HepG2 (cell line): ENCODE data around the gene EVC. TPM values are rescaled to one million over a fixed set of nuclear protein-coding genes. Genes with fewer than 3 reads are reported as not detected.

ENCODE experiments used
- ATAC-seq: fragments of 200-7000 bp; cut with Tn5 transposase; 3 replicates; pipeline ENCODE4 v1.9.1; 2020; ENCODE audit warnings: mild to moderate bottlenecking, moderate library complexity
- BruUV-seq: library from RNA; stranded (reverse); fragments of 400-500 nt; replicated peaks from 2 replicates; lab custom pipeline; 2021; lab: Mats Ljungman, UMichigan
- CTCF ChIA-PET: fragments of 300-600 bp; formaldehyde crosslinking; extraction: SDS; loops from one replicate; lab custom pipeline; 2021; ENCODE audit warnings: low total read pairs, inconsistent platforms, low intra/inter-chr PET ratio; lab: Yijun Ruan, JAX
- POLR2A ChIA-PET: fragments of 350-600 bp; sonication (Branson Sonifier 250); formaldehyde crosslinking; loops from one replicate; lab custom pipeline; 2020; ENCODE audit warnings: antibody characterized with exemption, inconsistent platforms; lab: Yijun Ruan, JAX
- DNase-seq: peaks from one replicate; pipeline ENCODE4 v3.0.0-alpha.2; 2015; ENCODE audit warnings: low spot score
- FAIRE-seq: peaks from 3 replicates; lab custom pipeline; 2011; peaks lifted over from hg19 to GRCh38; lab: Jason Lieb, UNC
- H2AFZ ChIP-seq: one replicate; pipeline ENCODE4 v1.6.1; 2011; ENCODE audit warnings: low read length, inconsistent platforms
- H3K27ac ChIP-seq: fragments of 300-600 bp; 3 replicates; pipeline ENCODE4 v1.8.0; 2011; ENCODE audit warnings: mixed run types, mild to moderate bottlenecking, mixed read lengths, low read length, inconsistent platforms; ENCODE audit not compliant: insufficient read depth; ENCODE audit errors: extremely low read length
- H3K27me3 ChIP-seq, 2 experiments: fragments of 200-600 bp in 1 of 2; 2 replicates in 1 of 2; 3 replicates in 1 of 2; pipeline versions ENCODE4 v1.6.0 to v1.8.0; 2011; ENCODE audit warnings: low read length in 2 of 2, mild to moderate bottlenecking in 2 of 2, moderate library complexity in 2 of 2, inconsistent platforms in 1 of 2; ENCODE audit not compliant: insufficient read depth in 2 of 2, control insufficient read depth in 1 of 2
- H3K36me3 ChIP-seq, 2 experiments: fragments of 200-600 bp in 1 of 2; replicated peaks in 1 of 2; 2 replicates in 1 of 2; 3 replicates in 1 of 2; pipeline versions ENCODE4 v1.5.1 to v1.8.0; 2011; ENCODE audit warnings: low read length in 2 of 2, inconsistent platforms in 1 of 2; ENCODE audit not compliant: insufficient read depth in 2 of 2, control insufficient read depth in 1 of 2
- H3K4me1 ChIP-seq: 2 replicates; pipeline ENCODE4 v1.5.1; 2012; ENCODE audit warnings: low read length, inconsistent platforms; ENCODE audit not compliant: insufficient read depth
- H3K4me2 ChIP-seq: 2 replicates; pipeline ENCODE4 v1.6.0; 2011; ENCODE audit warnings: low read depth, low read length, inconsistent platforms
- H3K4me3 ChIP-seq, 3 experiments: fragments of 200-600 bp in 1 of 3; sonication (generic), shearing (Covaris generic) in 1 of 3; replicated peaks in 1 of 3; 2 replicates each; pipeline ENCODE4 v1.5.1; 2011 to 2016; ENCODE audit warnings: low read length in 3 of 3, inconsistent platforms in 2 of 3, low read depth in 2 of 3, mild to moderate bottlenecking in 2 of 3, control low read depth in 1 of 3, mixed read lengths in 1 of 3; ENCODE audit not compliant: insufficient read depth in 1 of 3
- H3K79me2 ChIP-seq: one replicate; pipeline ENCODE4 v1.6.1; 2011; ENCODE audit warnings: low read length, inconsistent platforms; ENCODE audit not compliant: insufficient read depth
- H3K9ac ChIP-seq: 2 replicates; pipeline ENCODE4 v1.6.0; 2011; ENCODE audit warnings: mild to moderate bottlenecking, low read depth, low read length, inconsistent platforms; ENCODE audit not compliant: insufficient read depth
- H3K9me3 ChIP-seq: 2 replicates; pipeline ENCODE4 v1.5.1; 2012; ENCODE audit warnings: mild to moderate bottlenecking, low read length
- H4K20me1 ChIP-seq: 2 replicates; pipeline ENCODE4 v1.6.0; 2011; ENCODE audit warnings: inconsistent platforms, mild to moderate bottlenecking, low read length, moderate library complexity; ENCODE audit not compliant: insufficient read depth
- HIVEP1 ChIP-seq: sonication (generic); formaldehyde crosslinking; IDR thresholded peaks from 2 replicates; pipeline ENCODE4 v1.4.0; 2020; ENCODE audit warnings: mild to moderate bottlenecking, missing genetic modification reagents
- PRDM10 ChIP-seq: sonication (generic); formaldehyde crosslinking; IDR thresholded peaks from 2 replicates; pipeline ENCODE4 v1.4.0; 2020; ENCODE audit warnings: low read depth, missing genetic modification reagents
- SCMH1 ChIP-seq: sonication (generic); formaldehyde crosslinking; IDR thresholded peaks from 2 replicates; pipeline ENCODE4 v1.9.0; 2021; ENCODE audit warnings: missing genetic modification reagents, mild to moderate bottlenecking, borderline replicate concordance
- ZC3H13 ChIP-seq: sonication (generic); formaldehyde crosslinking; IDR thresholded peaks from 2 replicates; pipeline ENCODE4 v1.8.1; 2023; ENCODE audit warnings: mild to moderate bottlenecking, missing genetic modification reagents, moderate library complexity
- ZFX ChIP-seq: sonication (generic); formaldehyde crosslinking; IDR thresholded peaks from 2 replicates; pipeline ENCODE4 v1.4.0; 2020; ENCODE audit warnings: mild to moderate bottlenecking, low read depth, missing genetic modification reagents, moderate library complexity
- ZNF546 ChIP-seq: sonication (generic); formaldehyde crosslinking; conservative IDR thresholded peaks from 2 replicates; pipeline ENCODE4 v1.8.1; 2023; ENCODE audit warnings: mild to moderate bottlenecking, missing genetic modification reagents
- ZNF598 ChIP-seq: sonication (generic); formaldehyde crosslinking; IDR thresholded peaks from 2 replicates; pipeline ENCODE4 v1.5.1; 2020; ENCODE audit warnings: mild to moderate bottlenecking, missing genetic modification reagents, borderline replicate concordance
- ZNF629 ChIP-seq: sonication (generic); formaldehyde crosslinking; conservative IDR thresholded peaks from 2 replicates; pipeline ENCODE4 v1.5.0; 2020; ENCODE audit warnings: missing genetic modification reagents
- WGBS: methylation state at CpG from one replicate; pipeline ENCODE4 v1.1.6; 2017; ENCODE audit warnings: low lambda C conversion rate; 5-methylcytosine and 5-hydroxymethylcytosine counted together
- in situ Hi-C: cut with HindIII; loops from 2 replicates; pipeline ENCODE4 v1.10.0; 2017; ENCODE audit warnings: low pct_unique_long_range_greater_than_20kb; ENCODE audit not compliant: extremely low pct_ligation_motif_present
- intact Hi-C: fragments of 100-400 bp; cut with micrococcal nuclease; formaldehyde crosslinking; loops from one replicate; pipeline ENCODE4 v1.10.0; 2022; ENCODE audit not compliant: unreplicated experiment
- polyA plus RNA-seq, 8 experiments: library from polyadenylated mRNA; depleted of rRNA in 3 of 8; stranded (reverse) in 7 of 8; unstranded in 1 of 8; fragments of >200 nt; fragmentation: Illumina TruSeq in 4 of 8; extraction: Trizol in 4 of 8; gene quantifications; 2 replicates each; pipeline versions ENCODE4 v1.2.1 to v1.2.3, GENCODE V29; 2011 to 2016; ENCODE audit warnings: low read depth in 4 of 8, missing spikeins in 1 of 8, mixed read lengths in 1 of 8; ENCODE audit not compliant: insufficient read depth in 1 of 8
- total RNA-seq, 5 experiments: library from RNA; depleted of rRNA; stranded (reverse); fragments of >200 nt; fragmentation: Illumina TruSeq; extraction: Trizol; gene quantifications; 2 replicates each; pipeline ENCODE4 v1.2.3, GENCODE V29; 2016; ENCODE audit warnings: low read depth in 1 of 5
- TF ChIP-seq, protein P1 (sequence below): sonication (generic); formaldehyde crosslinking; IDR thresholded peaks from 2 replicates; pipeline ENCODE4 v1.4.0; 2020; ENCODE audit warnings: mild to moderate bottlenecking, missing genetic modification reagents

The EVC gene
- total and polyA plus RNA-seq, 2 of the 13 experiments (the other 11 are each of a cell fraction or from before 2014, with no cell fraction given): 3.1 to 4.9 TPM

DNA sequence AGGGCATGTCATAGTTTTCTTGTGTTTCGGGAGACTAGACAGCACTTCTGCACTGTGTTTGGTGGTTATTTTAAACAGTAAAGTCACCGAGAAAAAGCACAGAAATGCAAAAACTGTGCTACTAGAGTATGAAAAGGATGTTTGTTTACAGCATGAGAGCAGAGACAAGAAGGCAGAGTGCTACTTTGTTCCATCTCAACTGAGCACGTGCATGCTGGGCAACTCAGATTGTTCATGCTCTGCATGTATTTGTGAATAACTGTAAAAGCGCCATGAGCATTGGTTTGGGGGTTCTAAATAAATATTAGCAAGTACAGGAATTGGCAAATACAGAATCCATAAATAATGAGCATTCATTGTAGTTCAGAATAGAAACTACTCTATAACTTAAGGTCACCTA lies 7.4 kb downstream of the EVC start:
- no peak overlapping the region for H3K9ac ChIP-seq
- no peak overlapping the region for H2AFZ ChIP-seq
- FAIRE-seq: no peak
- intact Hi-C loops: no loop called here
- H3K27me3 ChIP-seq: no peaks in the 10 kb centered on the region; a peak in 1 of 5 replicates
- WGBS: 73% methylated on average over 4 of the region's 4 CpGs
- peaks cover 1 to 14% of the 10 kb centered on the region in 2 experiments; a peak in 3 of 5 replicates for H3K36me3 ChIP-seq
- peaks cover 78% of the 10 kb centered on the region for H3K4me1 ChIP-seq
- H3K9me3 ChIP-seq: peaks cover 7% of the 10 kb centered on the region
- H3K79me2 ChIP-seq: peaks cover 3% of the 10 kb centered on the region
- H3K27ac ChIP-seq: peak overlapping the region; percentile 64
- BruUV-seq: no TSS peak
- H4K20me1 ChIP-seq: no peaks in the 10 kb centered on the region
- peak; percentile 30; the same call in 1 of the 2 replicates for TF ChIP-seq ZNF629
- TF ChIP-seq HIVEP1 (CRISPR knock-in tag): no peak
- TF ChIP-seq ZFX: no peak
- CTCF ChIA-PET: no interaction called here
- POLR2A ChIA-PET: no interaction called here
- in situ Hi-C loops: no loop called here
- H3K4me3 ChIP-seq: no peak overlapping the region
- no peak overlapping the region for H3K4me2 ChIP-seq
- DNase-seq: no peak
- ATAC-seq: no peak

DNA sequence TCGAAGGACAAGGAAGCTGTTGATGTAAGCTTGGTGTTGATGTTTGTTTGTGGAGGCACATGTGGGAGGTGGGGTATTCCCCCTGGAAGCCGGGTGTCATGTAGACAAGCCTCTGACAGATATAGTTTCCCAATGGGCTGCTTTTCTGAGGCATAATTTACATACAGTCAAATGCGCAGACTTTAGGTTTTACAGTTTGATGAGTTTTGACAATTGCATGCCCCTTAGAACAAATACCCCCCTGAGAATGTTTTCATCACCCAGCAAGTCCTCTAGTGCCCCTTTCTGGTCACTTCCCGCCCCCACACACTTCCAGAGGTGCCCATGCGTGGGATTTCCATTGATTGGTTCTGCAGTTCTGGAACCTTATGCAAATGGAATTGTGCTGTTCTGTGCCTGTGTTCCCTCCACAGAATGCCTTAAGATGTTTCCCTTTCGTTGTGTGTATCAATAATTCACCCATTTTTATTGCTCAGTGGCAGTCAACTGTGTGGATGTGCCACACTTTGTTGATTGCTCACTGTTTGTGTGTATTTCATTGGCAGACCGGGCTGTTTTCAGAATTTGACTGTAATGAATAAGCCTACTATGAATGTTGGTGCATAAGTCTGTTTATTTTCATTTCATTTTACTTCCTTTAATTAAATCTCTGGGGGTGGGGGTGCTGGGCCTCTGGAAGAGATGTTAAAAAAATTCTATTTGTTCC lies 8.5 kb downstream of the EVC start:
- FAIRE-seq (no peak), ATAC-seq (no peak), DNase-seq (no peak)
- Histone ChIP-seq H3K9me3 (peaks cover 7% of the 10 kb centered on the region), H3K79me2 (peaks cover 3% of the 10 kb centered on the region), H4K20me1 (no peaks in the 10 kb centered on the region), H3K27me3 (no peaks in the 10 kb centered on the region; a peak in 1 of 5 replicates), H3K27ac (no peak overlapping the region), H3K9ac (no peak overlapping the region), H3K4me2 (no peak overlapping the region), H3K4me3 (no peak overlapping the region), H3K4me1 (peaks cover 89% of the 10 kb centered on the region), H3K36me3 (peaks cover 4 to 20% of the 10 kb centered on the region in 2 experiments; a peak in 3 of 5 replicates), H2AFZ (no peak overlapping the region)
- ChIA-PET CTCF (no interaction called here), POLR2A (no interaction called here)
- WGBS: 91% methylated on average over 7 of the region's 7 CpGs
- in situ Hi-C loops: no loop called here
- intact Hi-C loops: no loop called here
- no TSS peak for BruUV-seq
- TF ChIP-seq ZC3H13 (no peak), SCMH1 (CRISPR knock-in tag) (no peak), PRDM10 (CRISPR knock-in tag) (no peak), ZNF598 (CRISPR knock-in tag) (no peak), ZNF546 (no peak)
- TF ChIP-seq, protein P1, sequence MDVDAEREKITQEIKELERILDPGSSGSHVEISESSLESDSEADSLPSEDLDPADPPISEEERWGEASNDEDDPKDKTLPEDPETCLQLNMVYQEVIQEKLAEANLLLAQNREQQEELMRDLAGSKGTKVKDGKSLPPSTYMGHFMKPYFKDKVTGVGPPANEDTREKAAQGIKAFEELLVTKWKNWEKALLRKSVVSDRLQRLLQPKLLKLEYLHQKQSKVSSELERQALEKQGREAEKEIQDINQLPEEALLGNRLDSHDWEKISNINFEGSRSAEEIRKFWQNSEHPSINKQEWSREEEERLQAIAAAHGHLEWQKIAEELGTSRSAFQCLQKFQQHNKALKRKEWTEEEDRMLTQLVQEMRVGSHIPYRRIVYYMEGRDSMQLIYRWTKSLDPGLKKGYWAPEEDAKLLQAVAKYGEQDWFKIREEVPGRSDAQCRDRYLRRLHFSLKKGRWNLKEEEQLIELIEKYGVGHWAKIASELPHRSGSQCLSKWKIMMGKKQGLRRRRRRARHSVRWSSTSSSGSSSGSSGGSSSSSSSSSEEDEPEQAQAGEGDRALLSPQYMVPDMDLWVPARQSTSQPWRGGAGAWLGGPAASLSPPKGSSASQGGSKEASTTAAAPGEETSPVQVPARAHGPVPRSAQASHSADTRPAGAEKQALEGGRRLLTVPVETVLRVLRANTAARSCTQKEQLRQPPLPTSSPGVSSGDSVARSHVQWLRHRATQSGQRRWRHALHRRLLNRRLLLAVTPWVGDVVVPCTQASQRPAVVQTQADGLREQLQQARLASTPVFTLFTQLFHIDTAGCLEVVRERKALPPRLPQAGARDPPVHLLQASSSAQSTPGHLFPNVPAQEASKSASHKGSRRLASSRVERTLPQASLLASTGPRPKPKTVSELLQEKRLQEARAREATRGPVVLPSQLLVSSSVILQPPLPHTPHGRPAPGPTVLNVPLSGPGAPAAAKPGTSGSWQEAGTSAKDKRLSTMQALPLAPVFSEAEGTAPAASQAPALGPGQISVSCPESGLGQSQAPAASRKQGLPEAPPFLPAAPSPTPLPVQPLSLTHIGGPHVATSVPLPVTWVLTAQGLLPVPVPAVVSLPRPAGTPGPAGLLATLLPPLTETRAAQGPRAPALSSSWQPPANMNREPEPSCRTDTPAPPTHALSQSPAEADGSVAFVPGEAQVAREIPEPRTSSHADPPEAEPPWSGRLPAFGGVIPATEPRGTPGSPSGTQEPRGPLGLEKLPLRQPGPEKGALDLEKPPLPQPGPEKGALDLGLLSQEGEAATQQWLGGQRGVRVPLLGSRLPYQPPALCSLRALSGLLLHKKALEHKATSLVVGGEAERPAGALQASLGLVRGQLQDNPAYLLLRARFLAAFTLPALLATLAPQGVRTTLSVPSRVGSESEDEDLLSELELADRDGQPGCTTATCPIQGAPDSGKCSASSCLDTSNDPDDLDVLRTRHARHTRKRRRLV: no peak
